PFSK-1 (cell line): ENCODE data around the gene LCE6A.

Experiments
- FOXP2 ChIP-seq: optimal IDR thresholded peaks from 2 replicates; pipeline ENCODE3; 2011; ENCODE audit warnings: borderline replicate concordance, control low read depth, inconsistent platforms; ENCODE audit not compliant: insufficient read depth; ENCODE audit errors: extremely low read length, extremely low read depth
- POLR2AphosphoS5 ChIP-seq: IDR thresholded peaks from 2 replicates; pipeline ENCODE4 v1.6.1; 2012; ENCODE audit warnings: low read depth, mild to moderate bottlenecking, control low read depth, low read length, moderate library complexity
- SIN3A ChIP-seq: IDR thresholded peaks from 2 replicates; pipeline ENCODE4 v1.6.1; 2012; ENCODE audit warnings: mild to moderate bottlenecking, low read length, moderate library complexity, borderline replicate concordance; ENCODE audit not compliant: insufficient read depth
- TAF1 ChIP-seq: IDR thresholded peaks from 2 replicates; pipeline ENCODE4 v1.6.1; 2012; ENCODE audit warnings: low read length, control low read depth, borderline replicate concordance; ENCODE audit not compliant: insufficient read depth
- TF ChIP-seq, protein P1 (sequence below), 2 experiments: IDR thresholded peaks; 2 replicates each; pipeline versions ENCODE4 v1.6.1 to v1.8.0; 2011 to 2012; ENCODE audit warnings: low read depth in 2 of 2, low read length in 2 of 2, control low read depth in 1 of 2, inconsistent platforms in 1 of 2, mild to moderate bottlenecking in 1 of 2, moderate library complexity in 1 of 2; ENCODE audit not compliant: insufficient read depth in 1 of 2

DNA sequence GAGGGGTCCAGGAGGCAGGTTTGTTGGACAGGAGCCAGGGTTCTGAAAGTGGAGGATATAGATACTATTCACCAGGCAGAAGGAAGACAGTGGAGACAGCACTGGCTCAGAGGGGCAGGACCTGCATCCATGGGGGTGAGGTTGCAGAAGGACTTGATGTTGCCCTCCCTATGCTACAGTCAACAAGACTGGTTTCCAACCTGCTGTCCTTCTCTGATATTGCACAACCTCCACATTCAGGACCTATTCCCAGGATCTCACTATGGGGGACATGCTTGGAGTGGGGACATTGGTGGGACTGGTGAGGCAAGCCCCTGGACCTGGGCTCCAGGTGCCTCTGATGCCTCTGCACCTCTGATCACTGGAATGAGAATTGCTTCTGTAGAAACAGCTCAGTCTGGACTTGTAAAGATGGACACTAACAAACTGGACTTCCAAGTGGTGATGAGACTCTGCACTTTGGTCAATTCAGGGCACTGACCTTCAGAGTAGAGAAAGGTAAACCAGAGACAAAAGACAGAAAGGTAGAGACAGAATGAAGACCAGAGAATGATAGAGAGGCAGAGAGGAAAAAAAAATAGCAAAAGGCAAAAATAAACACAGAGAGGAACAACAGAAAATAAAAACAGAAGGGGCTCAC is 37.0 kb downstream of the LCE6A start:
- no peak for TF ChIP-seq TAF1
- no peak for TF ChIP-seq POLR2AphosphoS5
- TF ChIP-seq, protein P1, sequence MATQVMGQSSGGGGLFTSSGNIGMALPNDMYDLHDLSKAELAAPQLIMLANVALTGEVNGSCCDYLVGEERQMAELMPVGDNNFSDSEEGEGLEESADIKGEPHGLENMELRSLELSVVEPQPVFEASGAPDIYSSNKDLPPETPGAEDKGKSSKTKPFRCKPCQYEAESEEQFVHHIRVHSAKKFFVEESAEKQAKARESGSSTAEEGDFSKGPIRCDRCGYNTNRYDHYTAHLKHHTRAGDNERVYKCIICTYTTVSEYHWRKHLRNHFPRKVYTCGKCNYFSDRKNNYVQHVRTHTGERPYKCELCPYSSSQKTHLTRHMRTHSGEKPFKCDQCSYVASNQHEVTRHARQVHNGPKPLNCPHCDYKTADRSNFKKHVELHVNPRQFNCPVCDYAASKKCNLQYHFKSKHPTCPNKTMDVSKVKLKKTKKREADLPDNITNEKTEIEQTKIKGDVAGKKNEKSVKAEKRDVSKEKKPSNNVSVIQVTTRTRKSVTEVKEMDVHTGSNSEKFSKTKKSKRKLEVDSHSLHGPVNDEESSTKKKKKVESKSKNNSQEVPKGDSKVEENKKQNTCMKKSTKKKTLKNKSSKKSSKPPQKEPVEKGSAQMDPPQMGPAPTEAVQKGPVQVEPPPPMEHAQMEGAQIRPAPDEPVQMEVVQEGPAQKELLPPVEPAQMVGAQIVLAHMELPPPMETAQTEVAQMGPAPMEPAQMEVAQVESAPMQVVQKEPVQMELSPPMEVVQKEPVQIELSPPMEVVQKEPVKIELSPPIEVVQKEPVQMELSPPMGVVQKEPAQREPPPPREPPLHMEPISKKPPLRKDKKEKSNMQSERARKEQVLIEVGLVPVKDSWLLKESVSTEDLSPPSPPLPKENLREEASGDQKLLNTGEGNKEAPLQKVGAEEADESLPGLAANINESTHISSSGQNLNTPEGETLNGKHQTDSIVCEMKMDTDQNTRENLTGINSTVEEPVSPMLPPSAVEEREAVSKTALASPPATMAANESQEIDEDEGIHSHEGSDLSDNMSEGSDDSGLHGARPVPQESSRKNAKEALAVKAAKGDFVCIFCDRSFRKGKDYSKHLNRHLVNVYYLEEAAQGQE (IDR thresholded peaks at IDR 0.05; ENCODE audit: insufficient read depth in 1 of 2, low read depth in 2 of 2, low read length in 2 of 2), result no peak
- no peak for TF ChIP-seq SIN3A
- no peak for TF ChIP-seq FOXP2
